Lung (tissue), 12 donors: ENCODE data around the gene RPRD1A. TPM values are rescaled to one million over a fixed set of nuclear protein-coding genes. Genes with fewer than 3 reads are reported as not detected.

Experiments
- ATAC-seq: fragments of 200-7000 bp; cut with Tn5 transposase; one replicate; pipeline ENCODE4 v1.9.1; 2020; ENCODE audit warnings: moderate number of reproducible peaks; ENCODE audit not compliant: insufficient read depth, low FRiP score
- DNase-seq, 3 donors: peaks; one replicate each; pipeline ENCODE4 v3.0.0-alpha.2; 2013 to 2017
- H3K27ac ChIP-seq, 2 donors: one replicate each; pipeline ENCODE4 v1.5.1; 2013; ENCODE audit warnings: mild to moderate bottlenecking in 2 of 2, moderate library complexity in 2 of 2, control low read depth in 1 of 2, inconsistent platforms in 1 of 2, low read depth in 1 of 2, low read length in 1 of 2
- H3K27me3 ChIP-seq, 3 donors: one replicate each; pipeline ENCODE4 v1.5.1; 2013; ENCODE audit warnings: low read length in 2 of 3; ENCODE audit not compliant: control insufficient read depth in 3 of 3, insufficient read depth in 3 of 3
- H3K36me3 ChIP-seq, 4 donors: one replicate each; pipeline ENCODE4 v1.5.1; 2013; ENCODE audit warnings: low read length in 4 of 4, mild to moderate bottlenecking in 1 of 4, moderate library complexity in 1 of 4; ENCODE audit not compliant: control insufficient read depth in 4 of 4, insufficient read depth in 4 of 4
- H3K4me1 ChIP-seq, 5 donors: one replicate each; pipeline ENCODE4 v1.5.1; 2013; ENCODE audit warnings: low read length in 5 of 5, mild to moderate bottlenecking in 2 of 5, moderate library complexity in 1 of 5; ENCODE audit not compliant: control insufficient read depth in 5 of 5, insufficient read depth in 5 of 5
- H3K4me3 ChIP-seq: one replicate; pipeline ENCODE4 v1.5.1; 2013; ENCODE audit warnings: mild to moderate bottlenecking, control low read depth, moderate library complexity
- H3K9ac ChIP-seq, 2 donors: one replicate each; pipeline ENCODE4 v1.5.1; 2013; ENCODE audit warnings: low read length in 2 of 2, control low read depth in 1 of 2; ENCODE audit not compliant: insufficient read depth in 1 of 2
- H3K9me3 ChIP-seq, 4 donors: one replicate each; pipeline ENCODE4 v1.5.1; 2013; ENCODE audit warnings: low read length in 3 of 4, mild to moderate bottlenecking in 1 of 4, moderate library complexity in 1 of 4; ENCODE audit not compliant: control insufficient read depth in 4 of 4, insufficient read depth in 3 of 4
- WGBS, 2 donors: extraction: QIAGEN DNeasy Blood & Tissue Kit; methylation state at CpG; one replicate each; pipeline ENCODE4 v1.1.7; 2013; 5-methylcytosine and 5-hydroxymethylcytosine counted together
- polyA plus RNA-seq, 2 donors: library from polyadenylated mRNA; stranded (reverse); fragments of 200-250 nt; gene quantifications; one replicate each; pipeline ENCODE4 v1.2.1, GENCODE V29; 2013
- total RNA-seq, 2 donors: library from RNA; depleted of rRNA in 1 of 2; stranded (reverse); fragments of >200 nt in 1 of 2; gene quantifications; one replicate each; pipeline ENCODE4 v1.2.1, GENCODE V29; 2014 to 2021
- TF ChIP-seq, protein P1 (sequence below): IDR thresholded peaks from 2 replicates; pipeline ENCODE4 v1.5.1; 2012; ENCODE audit warnings: mild to moderate bottlenecking; ENCODE audit errors: control extremely low read depth, extremely low read depth
- donor health status: control.
- donor health status: control.
- donor health status: Bipolar disorder and iron deficiency.
- donor health status: healthy.
- donor health status: DM: yes; HTN: yes; CAD: no.

Gene RPRD1A
- total and polyA plus RNA-seq, 4 donors, result 21.3 to 61.3 (median 30.5) TPM

DNA sequence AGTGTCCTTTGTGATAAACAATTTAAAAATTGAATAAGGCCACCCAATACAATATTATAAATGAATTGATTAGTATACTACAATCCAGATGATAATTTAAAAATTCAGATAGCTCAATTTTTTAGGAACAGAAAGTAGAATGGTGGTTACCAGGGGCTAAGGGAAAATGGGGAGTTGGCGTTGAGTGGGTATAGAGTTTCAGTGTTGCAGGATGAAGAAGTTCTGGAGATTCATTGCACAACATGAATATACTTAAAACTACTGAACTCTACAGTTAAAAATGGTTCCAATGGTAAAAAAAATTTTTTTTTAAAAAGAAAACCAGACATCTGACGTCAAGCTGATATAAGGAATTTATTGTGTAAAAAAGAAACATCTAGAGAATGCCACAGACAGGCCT lies 40.8 kb upstream of the RPRD1A start:
- WGBS, 2 donors, result 41 to 43% methylated on average over 2 of the region's 2 CpGs
- TF ChIP-seq, protein P1, sequence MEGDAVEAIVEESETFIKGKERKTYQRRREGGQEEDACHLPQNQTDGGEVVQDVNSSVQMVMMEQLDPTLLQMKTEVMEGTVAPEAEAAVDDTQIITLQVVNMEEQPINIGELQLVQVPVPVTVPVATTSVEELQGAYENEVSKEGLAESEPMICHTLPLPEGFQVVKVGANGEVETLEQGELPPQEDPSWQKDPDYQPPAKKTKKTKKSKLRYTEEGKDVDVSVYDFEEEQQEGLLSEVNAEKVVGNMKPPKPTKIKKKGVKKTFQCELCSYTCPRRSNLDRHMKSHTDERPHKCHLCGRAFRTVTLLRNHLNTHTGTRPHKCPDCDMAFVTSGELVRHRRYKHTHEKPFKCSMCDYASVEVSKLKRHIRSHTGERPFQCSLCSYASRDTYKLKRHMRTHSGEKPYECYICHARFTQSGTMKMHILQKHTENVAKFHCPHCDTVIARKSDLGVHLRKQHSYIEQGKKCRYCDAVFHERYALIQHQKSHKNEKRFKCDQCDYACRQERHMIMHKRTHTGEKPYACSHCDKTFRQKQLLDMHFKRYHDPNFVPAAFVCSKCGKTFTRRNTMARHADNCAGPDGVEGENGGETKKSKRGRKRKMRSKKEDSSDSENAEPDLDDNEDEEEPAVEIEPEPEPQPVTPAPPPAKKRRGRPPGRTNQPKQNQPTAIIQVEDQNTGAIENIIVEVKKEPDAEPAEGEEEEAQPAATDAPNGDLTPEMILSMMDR, result no peak
- ATAC-seq, result no peak
- Histone ChIP-seq H3K4me3 (no peak overlapping the region), H3K27me3 (no peaks in the 10 kb centered on the region), H3K9ac (no peak overlapping the region), H3K4me1 (no peaks in the 10 kb centered on the region), H3K27ac (no peak overlapping the region), H3K9me3 (no peaks in the 10 kb centered on the region), H3K36me3 (peaks cover 5 to 17% (median 8%) of the 10 kb centered on the region in 4 donors)
- no peak for DNase-seq

DNA sequence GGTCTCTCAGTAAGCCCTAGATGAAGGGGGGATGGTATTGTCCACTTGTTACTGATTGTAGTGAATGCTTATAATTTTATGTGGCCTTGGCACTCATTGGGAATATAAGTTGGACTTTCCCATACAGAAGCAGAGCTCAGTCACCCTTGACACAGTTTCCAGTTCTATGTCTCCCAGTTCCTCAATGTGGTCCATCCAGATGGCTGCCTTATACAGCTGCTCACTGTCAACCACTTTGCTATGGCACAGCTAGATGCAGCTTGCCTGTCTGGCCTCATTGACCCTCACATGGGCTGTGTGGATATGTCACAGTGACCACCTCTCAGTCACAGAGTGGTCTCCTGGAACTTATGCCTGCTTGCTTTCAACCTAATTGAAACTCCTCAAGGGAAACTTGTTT lies 40.1 kb upstream of the RPRD1A start:
- H3K27ac ChIP-seq, result no peak overlapping the region
- TF ChIP-seq, protein P1, result no peak
- ATAC-seq (no peak), DNase-seq (no peak)
- H3K9ac ChIP-seq, result no peak overlapping the region
- no peaks in the 10 kb centered on the region for H3K9me3 ChIP-seq
- H3K4me1 ChIP-seq, result no peaks in the 10 kb centered on the region
- peaks cover 4 to 13% (median 8%) of the 10 kb centered on the region in 4 donors for H3K36me3 ChIP-seq
- H3K4me3 ChIP-seq, result no peak overlapping the region
- no peaks in the 10 kb centered on the region for H3K27me3 ChIP-seq

DNA sequence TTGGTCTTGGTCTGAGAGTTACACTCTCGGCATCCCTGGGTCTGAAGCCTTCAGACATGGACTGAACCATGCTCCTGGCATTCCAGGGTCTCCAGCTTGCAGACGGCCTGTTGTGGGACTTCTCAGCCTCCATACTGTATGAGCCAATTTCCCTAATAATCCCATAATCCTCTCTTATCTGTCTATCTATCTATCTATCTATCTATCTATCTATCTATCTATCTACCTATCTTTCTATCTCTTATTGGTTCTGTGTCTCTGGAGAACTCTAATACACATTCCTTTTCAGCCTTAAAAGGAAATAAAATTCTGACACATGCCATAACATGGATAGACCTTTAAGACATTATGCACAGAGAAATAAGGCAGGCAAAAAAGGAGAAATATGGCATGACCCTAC lies 37.4 kb upstream of the RPRD1A start:
- H3K36me3 ChIP-seq, result no peaks in the 10 kb centered on the region

DNA sequence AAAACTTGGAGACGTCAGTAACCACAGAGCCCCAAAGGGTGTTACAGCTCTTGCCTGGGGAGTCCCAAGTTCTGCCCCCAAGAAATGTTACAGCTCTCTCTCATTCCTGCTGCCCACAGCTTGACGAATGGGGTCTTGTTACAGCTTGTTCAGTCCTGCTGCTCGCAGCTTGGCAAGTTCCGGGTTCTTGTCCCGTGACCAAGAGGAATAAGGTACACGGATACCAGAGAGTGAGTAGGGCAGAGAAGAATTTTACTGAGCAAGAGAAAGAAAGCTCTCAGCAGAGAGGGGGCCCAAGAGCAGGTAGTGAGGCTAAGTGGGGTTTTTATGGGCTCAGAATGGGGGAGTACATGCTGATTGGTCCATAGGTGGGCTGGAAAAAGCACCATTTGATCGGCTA lies 34.6 kb upstream of the RPRD1A start:
- Histone ChIP-seq H3K4me1 (no peaks in the 10 kb centered on the region), H3K27me3 (no peaks in the 10 kb centered on the region), H3K9ac (no peak overlapping the region), H3K4me3 (no peak overlapping the region), H3K36me3 (no peaks in the 10 kb centered on the region), H3K9me3 (peaks cover 0 to 8% (median 0%) of the 10 kb centered on the region in 4 donors), H3K27ac (no peak overlapping the region)
- DNase-seq (no peak), ATAC-seq (no peak)
- 94 to 95% methylated on average over 7 of the region's 7 CpGs for WGBS, 2 donors
- TF ChIP-seq, protein P1, result no peak

More for the DNA sequence above, 37.4 kb upstream of the RPRD1A start:
- TF ChIP-seq, protein P1, result no peak
- WGBS, 2 donors, result 88 to 93% methylated on average over 2 of the region's 2 CpGs
- Histone ChIP-seq H3K27me3 (no peaks in the 10 kb centered on the region), H3K27ac (no peak overlapping the region), H3K9me3 (peaks cover 0 to 8% (median 0%) of the 10 kb centered on the region in 4 donors), H3K4me1 (no peaks in the 10 kb centered on the region), H3K4me3 (no peak overlapping the region), H3K9ac (no peak overlapping the region)
- no peak for ATAC-seq
- no peak for DNase-seq
